SU-DHL-6 (cell line): ENCODE results near the gene CASP8.

Source experiments
- H2AFZ ChIP-seq: fragments of 200-600 bp; sonication (generic); 2 replicates; pipeline ENCODE4 v1.6.1; 2014; ENCODE audit warnings: low read depth, mild to moderate bottlenecking, moderate library complexity, mixed read lengths, antibody characterized with exemption, low read length; ENCODE audit not compliant: severe bottlenecking
- H3F3A ChIP-seq: fragments of 200-600 bp; shearing (Covaris generic); 2 replicates; pipeline ENCODE4 v1.6.0; 2016; ENCODE audit warnings: antibody characterized with exemption, mild to moderate bottlenecking; ENCODE audit not compliant: insufficient read depth
- H3K27ac ChIP-seq: fragments of 200-600 bp; sonication (generic); 2 replicates; pipeline ENCODE4 v1.5.1; 2016; ENCODE audit warnings: low read depth, mild to moderate bottlenecking, low read length, moderate library complexity, mixed read lengths
- H3K27me3 ChIP-seq: fragments of 200-600 bp; sonication (generic), shearing (Covaris generic); 2 replicates; pipeline ENCODE4 v1.6.0; 2014; ENCODE audit warnings: mild to moderate bottlenecking, low read length
- H3K36me3 ChIP-seq: fragments of 200-600 bp; sonication (generic); 2 replicates; pipeline ENCODE4 v1.6.1; 2014; ENCODE audit warnings: mild to moderate bottlenecking, low read length, mixed read lengths
- H3K4me2 ChIP-seq: fragments of 300-600, 200-600 bp; shearing (Covaris generic), sonication (generic); 2 replicates; pipeline ENCODE4 v1.6.0; 2014; ENCODE audit warnings: low read length, low read depth, mild to moderate bottlenecking; ENCODE audit not compliant: poor library complexity, severe bottlenecking
- H3K4me3 ChIP-seq: fragments of 200-600 bp; sonication (generic); 2 replicates; pipeline ENCODE4 v1.5.1; 2014; ENCODE audit warnings: antibody characterized with exemption, low read length, mild to moderate bottlenecking, mixed read lengths; ENCODE audit not compliant: insufficient read depth, poor library complexity, severe bottlenecking
- H3K79me2 ChIP-seq: fragments of 200-600 bp; sonication (generic); 2 replicates; pipeline ENCODE4 v1.6.1; 2014; ENCODE audit warnings: mild to moderate bottlenecking, low read length, moderate library complexity; ENCODE audit not compliant: insufficient read depth
- H3K9ac ChIP-seq: fragments of 200-600 bp; sonication (generic); 2 replicates; pipeline ENCODE4 v1.7.0; 2014; ENCODE audit warnings: mild to moderate bottlenecking, low read length
- H3K9me2 ChIP-seq: fragments of 200-600 bp; sonication (generic); replicated peaks from 2 replicates; pipeline ENCODE4 v1.6.1; 2014; ENCODE audit warnings: low read length; ENCODE audit not compliant: insufficient read depth
- H3K9me3 ChIP-seq: fragments of 200-600 bp; sonication (generic); 2 replicates; pipeline ENCODE4 v1.6.1; 2014; ENCODE audit warnings: low read length, mixed read lengths; ENCODE audit not compliant: insufficient read depth
- H4K20me1 ChIP-seq: fragments of 200-600 bp; sonication (generic); 2 replicates; pipeline ENCODE4 v1.6.1; 2014; ENCODE audit warnings: low read depth, mild to moderate bottlenecking, antibody characterized with exemption, low read length, moderate library complexity, mixed read lengths
- CTCF ChIP-seq: fragments of 200-600 bp; sonication (generic); IDR thresholded peaks from one replicate; pipeline ENCODE4 v1.5.1; 2017; ENCODE audit warnings: antibody characterized with exemption, mild to moderate bottlenecking, low read length, moderate library complexity; ENCODE audit not compliant: insufficient read depth, poor library complexity, severe bottlenecking
- EZH2phosphoT487 ChIP-seq: fragments of 200-600 bp; sonication (generic), shearing (Covaris generic); conservative IDR thresholded peaks from 2 replicates; pipeline ENCODE4 v1.6.1; 2018; ENCODE audit warnings: mild to moderate bottlenecking, antibody characterized with exemption, low read length, moderate library complexity, mixed read lengths

CASP8 gene

GRCh38 chr2:201270293-201271001 lies 10.1 kb downstream of the CASP8 start:
- H3K27ac ChIP-seq: no peak overlapping the region
- no peak overlapping the region for H2AFZ ChIP-seq
- no peaks in the 10 kb centered on the region for H3K9me2 ChIP-seq
- H3K79me2 ChIP-seq: peaks cover 21% of the 10 kb centered on the region
- H3K9me3 ChIP-seq: no peaks in the 10 kb centered on the region
- H3K9ac ChIP-seq: no peak overlapping the region
- no peak overlapping the region for H3K4me2 ChIP-seq
- TF ChIP-seq EZH2phosphoT487: no peak
- TF ChIP-seq CTCF: no peak
- H4K20me1 ChIP-seq: no peaks in the 10 kb centered on the region
- H3K4me3 ChIP-seq: no peak overlapping the region
- H3K27me3 ChIP-seq: no peaks in the 10 kb centered on the region
- H3K36me3 ChIP-seq: peaks cover 8% of the 10 kb centered on the region; the same call in 1 of the 2 replicates
- H3F3A ChIP-seq: no peaks in the 10 kb centered on the region

GRCh38 chr2:201271917-201272316 lies 11.6 kb downstream of the CASP8 start:
- Histone ChIP-seq H3K9me3 (no peaks in the 10 kb centered on the region), H3K27ac (no peak overlapping the region), H3K27me3 (no peaks in the 10 kb centered on the region), H3K9ac (no peak overlapping the region), H2AFZ (no peak overlapping the region), H3F3A (no peaks in the 10 kb centered on the region), H3K4me2 (no peak overlapping the region), H3K36me3 (peaks cover 8% of the 10 kb centered on the region), H4K20me1 (no peaks in the 10 kb centered on the region), H3K9me2 (no peaks in the 10 kb centered on the region), H3K4me3 (no peak overlapping the region), H3K79me2 (peaks cover 7% of the 10 kb centered on the region; the same call in 1 of the 2 replicates)
- TF ChIP-seq EZH2phosphoT487: no peak
- TF ChIP-seq CTCF: no peak

- TF ChIP-seq EZH2phosphoT487: no peak
- TF ChIP-seq CTCF: no peak
- Histone ChIP-seq H3K9ac (no peak overlapping the region), H2AFZ (no peak overlapping the region), H3K27ac (no peak overlapping the region), H3K36me3 (peaks cover 12% of the 10 kb centered on the region), H3K4me2 (no peak overlapping the region), H3K9me2 (no peaks in the 10 kb centered on the region), H3K79me2 (no peaks in the 10 kb centered on the region; the same call in 1 of the 2 replicates), H4K20me1 (no peaks in the 10 kb centered on the region), H3K27me3 (no peaks in the 10 kb centered on the region), H3F3A (no peaks in the 10 kb centered on the region), H3K4me3 (no peak overlapping the region), H3K9me3 (no peaks in the 10 kb centered on the region)
Observed at GRCh38 chr2:201273330-201273983, 13.1 kb downstream of the CASP8 start.
